IPS-18a (cell line): ENCODE data around the gene FAM98A.

Experiments
- H3K27ac ChIP-seq: one replicate; pipeline ENCODE4 v1.5.1; 2013; ENCODE audit warnings: low read length
- H3K27me3 ChIP-seq: one replicate; pipeline ENCODE4 v1.6.1; 2013; ENCODE audit warnings: mild to moderate bottlenecking, low read length; ENCODE audit not compliant: control insufficient read depth, insufficient read depth
- H3K36me3 ChIP-seq: one replicate; pipeline ENCODE4 v1.6.1; 2013; ENCODE audit warnings: low read depth, low read length; ENCODE audit not compliant: control insufficient read depth
- H3K4me1 ChIP-seq: one replicate; pipeline ENCODE4 v1.6.1; 2013; ENCODE audit warnings: low read depth, low read length; ENCODE audit not compliant: control insufficient read depth
- H3K4me3 ChIP-seq: one replicate; pipeline ENCODE4 v1.5.1; 2013; ENCODE audit warnings: low read length
- H3K9ac ChIP-seq: one replicate; pipeline ENCODE4 v1.6.1; 2013; ENCODE audit warnings: mild to moderate bottlenecking, low read length, moderate library complexity
- H3K9me3 ChIP-seq: one replicate; pipeline ENCODE4 v1.6.1; 2013; ENCODE audit warnings: low read depth, low read length; ENCODE audit not compliant: control insufficient read depth

The FAM98A gene

DNA sequence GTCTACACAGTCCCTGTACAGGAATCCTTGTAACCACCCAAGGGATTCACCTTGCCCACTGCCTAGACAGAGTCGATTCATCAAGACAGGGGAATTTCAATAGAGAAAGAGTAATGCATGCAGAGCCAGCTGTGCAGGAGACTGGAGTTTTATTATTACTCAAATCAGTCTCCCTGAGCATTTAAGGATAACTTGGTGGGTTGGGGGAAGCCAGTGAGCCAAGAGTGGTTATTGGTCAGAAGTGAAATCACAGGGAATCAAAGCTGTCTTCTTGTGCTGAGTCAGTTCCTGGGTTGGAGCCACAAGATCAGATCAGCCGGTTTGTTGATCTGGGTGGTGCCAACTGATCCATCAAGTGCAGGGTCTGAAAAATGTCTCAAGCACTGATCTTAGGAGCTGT, 17.8 kb upstream of the FAM98A start:
- no peaks in the 10 kb centered on the region for H3K27me3 ChIP-seq
- H3K9me3 ChIP-seq = peaks cover 16% of the 10 kb centered on the region
- peaks cover 16% of the 10 kb centered on the region for H3K4me1 ChIP-seq
- H3K4me3 ChIP-seq = no peak overlapping the region
- peaks cover 3% of the 10 kb centered on the region for H3K36me3 ChIP-seq
- no peak overlapping the region for H3K9ac ChIP-seq
- H3K27ac ChIP-seq = no peak overlapping the region

- Histone ChIP-seq H3K36me3 (no peaks in the 10 kb centered on the region), H3K9ac (no peak overlapping the region), H3K9me3 (peaks cover 23% of the 10 kb centered on the region), H3K27me3 (no peaks in the 10 kb centered on the region), H3K27ac (no peak overlapping the region), H3K4me3 (no peak overlapping the region), H3K4me1 (peaks cover 21% of the 10 kb centered on the region)
Observed at GRCh38 chr2:33614190-33614589, 15.1 kb upstream of the FAM98A start.

DNA sequence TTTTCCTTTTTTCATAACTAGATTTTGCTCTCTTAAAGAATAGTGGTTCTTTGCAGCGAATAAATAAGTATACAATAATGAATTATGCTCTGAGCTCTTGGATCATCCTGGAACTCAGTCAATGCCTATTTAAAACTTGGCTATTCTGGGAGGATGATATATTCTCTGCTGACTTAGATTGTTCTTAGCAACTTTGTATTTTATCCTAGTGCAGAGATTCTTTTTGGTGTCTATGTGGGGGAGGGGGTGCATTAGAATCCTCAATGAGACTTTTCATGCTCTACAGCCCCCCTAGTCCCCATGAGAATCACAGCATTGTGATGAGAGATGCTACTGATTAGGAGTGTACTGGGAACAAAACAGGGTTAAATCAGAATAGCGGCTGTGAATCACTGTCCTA, 8.8 kb upstream of the FAM98A start:
- peaks cover 10% of the 10 kb centered on the region for H3K9me3 ChIP-seq
- H3K4me1 ChIP-seq = peaks cover 42% of the 10 kb centered on the region
- H3K9ac ChIP-seq = no peak overlapping the region
- peak overlapping the region; percentile 41 for H3K4me3 ChIP-seq
- H3K36me3 ChIP-seq = no peaks in the 10 kb centered on the region
- H3K27ac ChIP-seq = peak overlapping the region; percentile 10
- no peaks in the 10 kb centered on the region for H3K27me3 ChIP-seq

DNA sequence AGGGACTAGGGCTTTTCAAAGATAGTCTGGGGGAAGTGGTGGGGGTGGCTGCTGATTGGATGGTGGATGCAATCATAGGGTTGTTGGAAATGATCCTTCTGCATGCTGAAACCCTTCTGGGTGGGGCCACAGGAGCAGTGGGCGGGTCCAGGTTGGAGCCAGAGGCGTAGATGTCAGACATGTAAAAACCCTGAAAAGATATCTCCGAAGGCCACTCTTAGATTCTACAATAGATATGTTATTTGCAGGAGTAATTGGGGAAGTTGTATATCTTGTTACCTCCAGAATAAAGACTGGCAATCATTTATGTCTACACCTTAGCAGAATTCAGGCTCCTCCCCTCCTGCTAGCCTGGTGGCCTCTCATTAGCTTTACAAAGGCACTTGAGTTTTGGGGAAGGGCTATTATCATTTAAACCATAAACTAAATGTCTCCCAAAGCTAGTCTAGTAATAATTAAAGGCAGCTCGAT, 8.2 kb upstream of the FAM98A start:
- H3K27me3 ChIP-seq = no peaks in the 10 kb centered on the region
- peaks cover 43% of the 10 kb centered on the region for H3K4me1 ChIP-seq
- H3K27ac ChIP-seq = peak overlapping the region; percentile 10
- peak overlapping the region; percentile 41 for H3K4me3 ChIP-seq
- peaks cover 10% of the 10 kb centered on the region for H3K9me3 ChIP-seq
- H3K36me3 ChIP-seq = no peaks in the 10 kb centered on the region
- H3K9ac ChIP-seq = no peak overlapping the region

- H3K27me3 ChIP-seq = no peaks in the 10 kb centered on the region
- H3K9me3 ChIP-seq = peaks cover 10% of the 10 kb centered on the region
- H3K27ac ChIP-seq = no peak overlapping the region
- H3K4me3 ChIP-seq = no peak overlapping the region
- peaks cover 47% of the 10 kb centered on the region for H3K4me1 ChIP-seq
- no peaks in the 10 kb centered on the region for H3K36me3 ChIP-seq
- H3K9ac ChIP-seq = no peak overlapping the region
Observed at GRCh38 chr2:33606622-33607021, 7.5 kb upstream of the FAM98A start.

GRCh38 chr2:33606100-33606499, 7.0 kb upstream of the FAM98A start:
- peaks cover 47% of the 10 kb centered on the region for H3K4me1 ChIP-seq
- H3K36me3 ChIP-seq = no peaks in the 10 kb centered on the region
- H3K9ac ChIP-seq = no peak overlapping the region
- H3K9me3 ChIP-seq = peaks cover 10% of the 10 kb centered on the region
- no peaks in the 10 kb centered on the region for H3K27me3 ChIP-seq
- H3K27ac ChIP-seq = no peak overlapping the region
- no peak overlapping the region for H3K4me3 ChIP-seq

- H3K9me3 ChIP-seq = peaks cover 5% of the 10 kb centered on the region
- no peaks in the 10 kb centered on the region for H3K36me3 ChIP-seq
- no peak overlapping the region for H3K9ac ChIP-seq
- H3K27me3 ChIP-seq = no peaks in the 10 kb centered on the region
- no peak overlapping the region for H3K4me3 ChIP-seq
- H3K27ac ChIP-seq = peak overlapping the region; percentile 1
- H3K4me1 ChIP-seq = peaks cover 47% of the 10 kb centered on the region
Observed at GRCh38 chr2:33605056-33605455, 6.0 kb upstream of the FAM98A start.

- Histone ChIP-seq H3K9ac (no peak overlapping the region), H3K27me3 (no peaks in the 10 kb centered on the region), H3K4me3 (peak overlapping the region; percentile 25), H3K4me1 (peaks cover 35% of the 10 kb centered on the region), H3K9me3 (no peaks in the 10 kb centered on the region), H3K36me3 (no peaks in the 10 kb centered on the region), H3K27ac (peak overlapping the region; percentile 9)
Observed at GRCh38 chr2:33603416-33603815, 4.3 kb upstream of the FAM98A start.

- Histone ChIP-seq H3K27me3 (no peaks in the 10 kb centered on the region), H3K4me1 (peaks cover 34% of the 10 kb centered on the region), H3K9ac (no peak overlapping the region), H3K4me3 (no peak overlapping the region), H3K27ac (no peak overlapping the region), H3K36me3 (no peaks in the 10 kb centered on the region), H3K9me3 (no peaks in the 10 kb centered on the region)
Observed at GRCh38 chr2:33602201-33602830, 3.2 kb upstream of the FAM98A start.

GRCh38 chr2:33599943-33600192, 769 bp upstream of the FAM98A start:
- Histone ChIP-seq H3K27ac (no peak overlapping the region), H3K4me3 (peak overlapping the region; percentile 89), H3K4me1 (peaks cover 29% of the 10 kb centered on the region), H3K9ac (peak overlapping the region; percentile 60), H3K9me3 (no peaks in the 10 kb centered on the region), H3K36me3 (peaks cover 5% of the 10 kb centered on the region), H3K27me3 (no peaks in the 10 kb centered on the region)

- Histone ChIP-seq H3K27ac (no peak overlapping the region), H3K9me3 (no peaks in the 10 kb centered on the region), H3K4me3 (peak overlapping the region; percentile 89), H3K4me1 (peaks cover 24% of the 10 kb centered on the region), H3K36me3 (peaks cover 14% of the 10 kb centered on the region), H3K27me3 (no peaks in the 10 kb centered on the region), H3K9ac (peak overlapping the region; percentile 79)
Observed at GRCh38 chr2:33598561-33599174, 431 bp downstream of the FAM98A start.

GRCh38 chr2:33597026-33597425, 2.1 kb downstream of the FAM98A start:
- Histone ChIP-seq H3K9ac (no peak overlapping the region), H3K9me3 (no peaks in the 10 kb centered on the region), H3K4me3 (no peak overlapping the region), H3K27ac (no peak overlapping the region), H3K27me3 (no peaks in the 10 kb centered on the region), H3K36me3 (peaks cover 29% of the 10 kb centered on the region), H3K4me1 (peaks cover 13% of the 10 kb centered on the region)
